ENCODE results near the gene GOLGA8M. TPM values are rescaled to one million over a fixed set of nuclear protein-coding genes. Genes with fewer than 3 reads are reported as not detected.
"Not testable (repeated sequence)": the region's sequence is repeated elsewhere in the genome, so short reads cannot be mapped to it uniquely, and the experiment has no call there.

GOLGA8M gene
- polyA plus RNA-seq, 3 donors, result 0.39 TPM; not detected in 2

DNA sequence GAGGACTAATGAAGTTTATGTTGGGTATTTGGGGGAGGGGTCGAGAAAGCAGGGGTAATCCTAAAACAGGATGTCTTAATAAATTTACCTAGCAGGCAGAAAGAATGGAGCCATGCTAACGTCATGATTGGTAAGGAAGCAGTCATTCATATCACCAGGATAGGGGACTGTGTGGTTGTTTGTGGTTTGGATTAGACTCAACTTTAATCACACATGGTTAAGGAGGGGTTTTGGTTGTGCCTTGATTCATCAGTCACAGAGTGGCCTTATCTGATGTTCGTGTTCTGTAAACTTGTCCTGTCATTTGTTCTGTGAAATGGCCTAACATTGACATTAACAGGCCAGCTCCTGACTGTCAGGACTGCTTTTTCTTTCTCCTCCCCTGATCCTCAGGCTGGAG, 40.1 kb downstream of the GOLGA8M start:
- H3K27ac ChIP-seq (ENCODE audit: low read depth in 1 of 2, low read length in 2 of 2); intact Hi-C loops (cut with micrococcal nuclease); H3K4me3 Mint-ChIP-seq; H3K36me3 Mint-ChIP-seq; H3K9ac ChIP-seq (ENCODE audit: insufficient read depth, low read length, poor library complexity, severe bottlenecking); H2AFZ ChIP-seq (ENCODE audit: insufficient read depth, low read depth, low read length, poor library complexity, severe bottlenecking); H3K4me3 ChIP-seq (replicated peaks in 1 of 3; ENCODE audit: low read depth in 2 of 3, low read length in 3 of 3); H3K4me1 Mint-ChIP-seq; H3K79me2 ChIP-seq (ENCODE audit: insufficient read depth, low read length); H3K36me3 ChIP-seq (replicated peaks in 1 of 2; ENCODE audit: control insufficient read depth in 1 of 2, insufficient read depth in 2 of 2, low read length in 2 of 2); DNase-seq; H4K20me1 ChIP-seq (ENCODE audit: insufficient read depth, low read length); H3K9me3 Mint-ChIP-seq; H3K4me1 ChIP-seq (ENCODE audit: control insufficient read depth in 1 of 2, insufficient read depth in 2 of 2, low read length in 2 of 2); H3K4me2 ChIP-seq (replicated peaks; ENCODE audit: extremely low read depth, low read length, poor library complexity, severe bottlenecking); H3K9me3 ChIP-seq (replicated peaks in 1 of 2; ENCODE audit: control insufficient read depth in 1 of 2, insufficient read depth in 1 of 2, low read length in 2 of 2); H3K27ac Mint-ChIP-seq; H3K27me3 ChIP-seq (ENCODE audit: control insufficient read depth in 2 of 2, insufficient read depth in 2 of 2, low read length in 2 of 2); H3K27me3 Mint-ChIP-seq (ENCODE audit: low read depth in 3 of 3): not testable (repeated sequence)
- WGBS (ENCODE audit: insufficient coverage), result no CpG with 5 or more reads among the region's 3 CpGs

GRCh38 chr15:28666402-28666801, 45.8 kb downstream of the GOLGA8M start:
- H3K4me3 ChIP-seq (replicated peaks in 1 of 3; ENCODE audit: low read depth in 2 of 3, low read length in 3 of 3); H3K4me1 Mint-ChIP-seq; H3K27me3 ChIP-seq (ENCODE audit: control insufficient read depth in 2 of 2, insufficient read depth in 2 of 2, low read length in 2 of 2); H3K27me3 Mint-ChIP-seq (ENCODE audit: low read depth in 3 of 3); H3K9me3 ChIP-seq (replicated peaks in 1 of 2; ENCODE audit: control insufficient read depth in 1 of 2, insufficient read depth in 1 of 2, low read length in 2 of 2); H3K4me2 ChIP-seq (replicated peaks; ENCODE audit: extremely low read depth, low read length, poor library complexity, severe bottlenecking); intact Hi-C loops (cut with micrococcal nuclease); H3K9ac ChIP-seq (ENCODE audit: insufficient read depth, low read length, poor library complexity, severe bottlenecking); H3K4me1 ChIP-seq (ENCODE audit: control insufficient read depth in 1 of 2, insufficient read depth in 2 of 2, low read length in 2 of 2); H3K9me3 Mint-ChIP-seq; H2AFZ ChIP-seq (ENCODE audit: insufficient read depth, low read depth, low read length, poor library complexity, severe bottlenecking); H3K36me3 Mint-ChIP-seq; H4K20me1 ChIP-seq (ENCODE audit: insufficient read depth, low read length); H3K4me3 Mint-ChIP-seq; DNase-seq; H3K27ac Mint-ChIP-seq; H3K36me3 ChIP-seq (replicated peaks in 1 of 2; ENCODE audit: control insufficient read depth in 1 of 2, insufficient read depth in 2 of 2, low read length in 2 of 2); H3K79me2 ChIP-seq (ENCODE audit: insufficient read depth, low read length); H3K27ac ChIP-seq (ENCODE audit: low read depth in 1 of 2, low read length in 2 of 2): not testable (repeated sequence)
- WGBS (ENCODE audit: insufficient coverage), result no CpG with 5 or more reads among the region's 4 CpGs

- H3K27me3 Mint-ChIP-seq (ENCODE audit: low read depth in 3 of 3); H3K9ac ChIP-seq (ENCODE audit: insufficient read depth, low read length, poor library complexity, severe bottlenecking); H3K27me3 ChIP-seq (ENCODE audit: control insufficient read depth in 2 of 2, insufficient read depth in 2 of 2, low read length in 2 of 2); H3K4me1 ChIP-seq (ENCODE audit: control insufficient read depth in 1 of 2, insufficient read depth in 2 of 2, low read length in 2 of 2); H3K4me1 Mint-ChIP-seq; H4K20me1 ChIP-seq (ENCODE audit: insufficient read depth, low read length); H3K36me3 ChIP-seq (replicated peaks in 1 of 2; ENCODE audit: control insufficient read depth in 1 of 2, insufficient read depth in 2 of 2, low read length in 2 of 2); H2AFZ ChIP-seq (ENCODE audit: insufficient read depth, low read depth, low read length, poor library complexity, severe bottlenecking); H3K4me3 Mint-ChIP-seq; H3K4me2 ChIP-seq (replicated peaks; ENCODE audit: extremely low read depth, low read length, poor library complexity, severe bottlenecking); H3K9me3 Mint-ChIP-seq; H3K36me3 Mint-ChIP-seq; DNase-seq; intact Hi-C loops (cut with micrococcal nuclease); H3K9me3 ChIP-seq (replicated peaks in 1 of 2; ENCODE audit: control insufficient read depth in 1 of 2, insufficient read depth in 1 of 2, low read length in 2 of 2); H3K27ac ChIP-seq (ENCODE audit: low read depth in 1 of 2, low read length in 2 of 2); H3K79me2 ChIP-seq (ENCODE audit: insufficient read depth, low read length); H3K4me3 ChIP-seq (replicated peaks in 1 of 3; ENCODE audit: low read depth in 2 of 3, low read length in 3 of 3); H3K27ac Mint-ChIP-seq: not testable (repeated sequence)
- no CpG with 5 or more reads among the region's 6 CpGs for WGBS (ENCODE audit: insufficient coverage)
Observed at GRCh38 chr15:28664575-28664974, 47.6 kb downstream of the GOLGA8M start.

DNA sequence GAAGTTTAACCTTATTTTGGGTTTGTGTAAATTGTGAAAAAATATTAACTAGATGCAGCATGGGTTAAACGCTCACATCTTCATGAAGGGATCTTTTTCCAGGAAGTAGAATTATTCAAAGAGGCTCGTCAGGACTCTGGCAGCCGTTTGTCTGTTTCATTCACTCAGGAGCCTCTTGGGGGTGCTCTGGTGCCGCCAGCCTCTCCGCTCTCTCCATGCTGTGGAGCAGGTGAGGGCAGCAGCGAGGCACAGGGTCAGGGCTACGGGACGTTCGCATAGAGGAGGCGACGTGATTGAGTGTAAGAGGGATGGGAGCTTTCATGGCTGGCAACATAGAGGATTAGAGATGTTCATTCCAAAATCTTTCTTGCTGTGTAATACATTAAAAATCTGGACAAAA, 48.5 kb downstream of the GOLGA8M start:
- intact Hi-C loops (cut with micrococcal nuclease), result not testable (repeated sequence)

More for the DNA sequence above, 48.5 kb downstream of the GOLGA8M start:
- H3K36me3 Mint-ChIP-seq; H4K20me1 ChIP-seq (ENCODE audit: insufficient read depth, low read length); H3K79me2 ChIP-seq (ENCODE audit: insufficient read depth, low read length); H3K4me3 ChIP-seq (replicated peaks in 1 of 3; ENCODE audit: low read depth in 2 of 3, low read length in 3 of 3); H2AFZ ChIP-seq (ENCODE audit: insufficient read depth, low read depth, low read length, poor library complexity, severe bottlenecking); H3K4me1 ChIP-seq (ENCODE audit: control insufficient read depth in 1 of 2, insufficient read depth in 2 of 2, low read length in 2 of 2); H3K9me3 ChIP-seq (replicated peaks in 1 of 2; ENCODE audit: control insufficient read depth in 1 of 2, insufficient read depth in 1 of 2, low read length in 2 of 2); H3K27me3 Mint-ChIP-seq (ENCODE audit: low read depth in 3 of 3); DNase-seq; H3K4me2 ChIP-seq (replicated peaks; ENCODE audit: extremely low read depth, low read length, poor library complexity, severe bottlenecking); H3K36me3 ChIP-seq (replicated peaks in 1 of 2; ENCODE audit: control insufficient read depth in 1 of 2, insufficient read depth in 2 of 2, low read length in 2 of 2); H3K4me1 Mint-ChIP-seq; H3K9me3 Mint-ChIP-seq; H3K4me3 Mint-ChIP-seq; H3K27ac Mint-ChIP-seq; H3K27me3 ChIP-seq (ENCODE audit: control insufficient read depth in 2 of 2, insufficient read depth in 2 of 2, low read length in 2 of 2); H3K27ac ChIP-seq (ENCODE audit: low read depth in 1 of 2, low read length in 2 of 2); H3K9ac ChIP-seq (ENCODE audit: insufficient read depth, low read length, poor library complexity, severe bottlenecking): not testable (repeated sequence)
- no CpG with 5 or more reads among the region's 11 CpGs for WGBS (ENCODE audit: insufficient coverage)
